H7 (cell line): ENCODE measurements around the gene TMUB1. TPM values are rescaled to one million over a fixed set of nuclear protein-coding genes. Genes with fewer than 3 reads are reported as not detected.
A peak's percentile ranks its signal among the peaks of the same experiment; 100 is the strongest.

Experiments used
- DNase-seq: peaks from one replicate; pipeline ENCODE4 v3.0.0; 2012
- H3K27me3 ChIP-seq: 2 replicates; pipeline ENCODE4 v1.6.0; 2011; ENCODE audit warnings: mild to moderate bottlenecking, low read length; ENCODE audit not compliant: control insufficient read depth, insufficient read depth
- H3K36me3 ChIP-seq: replicated peaks from 2 replicates; pipeline ENCODE4 v1.5.1; 2011; ENCODE audit warnings: low read length; ENCODE audit not compliant: control insufficient read depth, insufficient read depth
- H3K4me3 ChIP-seq: 2 replicates; pipeline ENCODE4 v1.5.1; 2011; ENCODE audit warnings: low read depth, mild to moderate bottlenecking, control low read depth, low read length, moderate library complexity; ENCODE audit not compliant: insufficient read depth
- total RNA-seq: library from RNA; depleted of rRNA; stranded (reverse); fragments of >200 nt; shearing (Covaris generic); gene quantifications from 2 replicates; pipeline ENCODE4 v1.2.3, GENCODE V29; 2014

Gene TMUB1
- total RNA-seq, 1 experiment from 2014 or later = 73.4 TPM

DNA sequence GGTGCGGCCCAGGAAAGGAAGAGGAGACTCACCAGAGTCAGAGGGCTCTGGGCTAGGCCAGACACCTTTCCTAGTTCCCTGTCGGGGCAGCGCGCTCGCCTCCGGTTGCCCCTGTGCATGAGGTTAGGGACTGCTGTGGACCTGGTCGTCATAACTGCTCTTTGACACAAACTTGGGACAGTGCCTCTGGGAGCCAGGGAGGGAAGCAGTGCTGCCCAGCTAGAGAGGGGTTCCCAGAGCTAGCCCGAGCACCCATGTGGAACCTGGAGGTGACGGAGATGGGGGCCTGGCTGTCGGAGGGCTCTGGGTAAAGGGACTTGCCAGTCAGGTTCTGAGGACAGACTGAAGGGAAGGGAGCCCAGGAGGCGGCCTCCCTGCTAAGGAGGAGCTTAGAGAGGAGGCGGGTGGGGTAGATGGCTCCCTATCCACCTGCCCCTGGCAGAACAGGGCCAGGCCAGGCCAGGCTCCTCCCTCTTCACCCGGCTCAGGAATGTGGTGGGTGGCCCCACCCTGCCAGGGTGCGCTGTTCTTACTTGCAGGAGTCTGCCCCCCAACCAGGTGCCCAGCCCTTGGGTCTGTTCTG lies 32.6 kb upstream of the TMUB1 start:
- DNase-seq = peak; percentile 78
- H3K36me3 ChIP-seq = peaks cover 11% of the 10 kb centered on the region
- peak overlapping the region; percentile 16; the same call in 1 of the 2 replicates for H3K4me3 ChIP-seq
- H3K27me3 ChIP-seq = peaks cover 3% of the 10 kb centered on the region; the same call in 1 of the 2 replicates

DNA sequence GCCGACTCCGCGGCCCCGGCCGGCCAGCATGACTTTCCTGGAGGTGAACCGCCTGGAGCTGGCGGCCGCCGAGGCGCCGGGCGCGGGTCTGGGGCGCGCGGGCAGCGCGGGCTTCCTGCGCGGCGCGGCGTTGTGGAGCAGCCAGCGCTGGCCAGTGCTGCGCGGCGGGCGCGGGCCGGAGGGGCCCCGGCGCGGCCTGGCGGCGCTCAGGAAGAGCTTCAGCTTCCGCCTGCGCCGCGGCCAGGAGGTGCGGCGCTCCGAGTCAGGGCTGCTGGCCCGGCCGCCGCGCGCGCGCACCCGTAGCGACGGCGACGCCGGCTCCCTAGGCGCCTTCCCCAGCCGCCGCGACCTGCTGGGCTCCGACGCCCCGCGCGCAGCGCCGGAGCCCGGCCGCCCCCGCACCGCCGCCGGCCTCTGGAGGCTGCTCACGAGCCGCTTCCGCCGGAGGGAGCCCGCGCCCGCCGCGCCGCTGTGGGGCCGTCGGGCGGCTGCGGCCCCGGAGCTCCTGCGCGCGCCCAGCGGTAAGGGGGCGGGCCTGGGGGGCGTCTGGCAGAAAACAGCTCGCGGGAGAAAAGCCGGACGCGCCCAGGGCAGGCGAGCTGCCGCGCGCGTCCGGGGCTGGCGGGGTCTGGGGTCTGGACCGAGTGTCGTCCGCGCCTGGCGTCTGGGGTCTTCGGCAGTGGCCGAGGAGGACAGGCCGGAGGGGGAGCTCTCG lies 32.0 kb upstream of the TMUB1 start:
- Histone ChIP-seq H3K36me3 (peaks cover 8% of the 10 kb centered on the region), H3K4me3 (peak overlapping the region; percentile 22; the same call in 1 of the 2 replicates), H3K27me3 (peaks cover 3% of the 10 kb centered on the region; the same call in 1 of the 2 replicates)
- peak; percentile 91 for DNase-seq

DNA sequence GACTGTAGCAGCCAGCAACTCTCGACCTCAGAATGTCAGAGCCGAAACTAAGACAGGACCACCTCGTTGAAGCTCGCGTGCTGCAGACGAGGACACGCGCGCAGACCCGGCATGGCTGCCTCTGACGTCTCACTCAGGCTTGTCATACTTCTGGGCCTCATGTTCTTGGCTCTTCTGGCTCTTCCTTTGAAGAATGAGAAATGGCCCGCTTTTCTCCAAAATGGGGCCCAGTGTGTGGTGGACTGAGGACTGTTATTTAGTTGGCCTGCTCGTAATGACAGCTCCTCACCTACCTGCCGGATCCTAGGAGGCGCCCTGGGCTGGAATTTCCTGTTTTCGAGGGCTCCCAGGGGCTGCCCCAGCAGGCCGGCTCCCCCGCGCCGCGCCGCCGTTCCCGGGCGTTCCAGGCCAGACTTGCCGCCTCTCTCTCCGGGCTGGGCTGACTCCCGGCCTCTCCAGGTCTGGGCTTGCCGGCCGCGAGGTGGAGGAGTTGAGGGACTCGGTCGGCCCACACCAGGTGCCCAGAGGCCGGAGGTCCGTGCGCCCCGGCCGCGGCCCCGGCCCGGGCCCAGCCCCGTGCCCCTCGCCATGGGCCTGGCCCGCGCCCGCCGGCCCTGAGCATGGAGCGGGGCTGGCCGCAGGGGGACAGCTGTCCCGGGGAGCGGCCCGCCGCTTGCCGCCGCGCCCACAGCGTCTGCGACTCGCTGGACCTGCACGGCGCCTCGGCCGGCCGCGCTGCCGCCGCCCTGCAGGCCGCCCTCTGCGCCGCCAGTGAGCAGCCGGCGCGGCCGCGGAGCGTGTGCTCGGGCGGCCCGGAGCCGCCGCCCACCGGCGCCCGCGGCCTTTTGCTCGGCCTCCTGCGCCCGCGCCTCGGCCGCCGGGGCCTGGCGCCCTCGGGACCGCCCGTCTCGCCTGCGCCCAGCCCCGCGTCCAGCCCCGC lies 31.1 kb upstream of the TMUB1 start:
- Histone ChIP-seq H3K36me3 (peaks cover 7% of the 10 kb centered on the region), H3K27me3 (peaks cover 3% of the 10 kb centered on the region; the same call in 1 of the 2 replicates), H3K4me3 (peak overlapping the region; percentile 22)
- DNase-seq = peak; percentile 94

DNA sequence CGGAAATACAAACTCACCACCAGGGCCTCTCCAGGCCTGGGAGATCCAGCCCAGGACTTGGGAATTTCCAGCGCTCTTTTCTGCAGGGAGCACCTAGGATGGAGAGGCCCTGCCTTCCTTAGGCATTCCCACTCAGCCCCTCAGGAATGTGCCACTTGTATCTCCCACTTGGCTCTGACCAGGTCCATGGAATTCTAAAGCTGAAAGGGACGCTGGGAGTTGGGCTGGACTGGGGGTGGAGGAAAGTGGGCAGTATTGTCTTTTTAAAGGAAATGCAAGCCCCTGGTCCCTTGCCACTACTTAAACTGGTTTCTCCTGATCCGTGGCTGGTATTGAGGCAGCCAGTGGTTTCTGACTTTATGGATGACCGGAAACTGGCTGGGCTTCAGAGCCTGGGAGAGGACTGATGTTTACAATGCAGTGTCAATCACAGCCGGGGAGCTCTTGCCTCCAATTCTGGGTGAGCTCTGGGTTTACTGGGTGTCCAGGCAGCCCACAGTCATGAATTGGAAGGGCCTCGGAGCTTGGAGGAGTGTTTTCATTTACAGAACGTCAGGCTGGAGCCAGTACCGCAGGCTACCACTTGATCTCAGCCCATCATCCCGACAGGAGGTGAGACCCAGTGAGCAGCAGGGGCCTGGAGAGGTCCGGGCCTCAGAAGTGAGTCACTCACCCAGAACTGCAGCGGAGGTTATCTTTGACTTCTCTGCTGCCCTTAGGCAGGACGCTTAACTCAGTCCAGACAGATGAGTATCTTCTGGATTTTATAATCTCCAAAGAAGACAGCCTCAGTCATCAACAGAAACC lies 30.3 kb upstream of the TMUB1 start:
- no peaks in the 10 kb centered on the region; the same call in none of the 2 replicates for H3K36me3 ChIP-seq
- H3K27me3 ChIP-seq = peaks cover 3% of the 10 kb centered on the region; the same call in 1 of the 2 replicates
- no peak overlapping the region for H3K4me3 ChIP-seq
- peak; percentile 82 for DNase-seq

DNA sequence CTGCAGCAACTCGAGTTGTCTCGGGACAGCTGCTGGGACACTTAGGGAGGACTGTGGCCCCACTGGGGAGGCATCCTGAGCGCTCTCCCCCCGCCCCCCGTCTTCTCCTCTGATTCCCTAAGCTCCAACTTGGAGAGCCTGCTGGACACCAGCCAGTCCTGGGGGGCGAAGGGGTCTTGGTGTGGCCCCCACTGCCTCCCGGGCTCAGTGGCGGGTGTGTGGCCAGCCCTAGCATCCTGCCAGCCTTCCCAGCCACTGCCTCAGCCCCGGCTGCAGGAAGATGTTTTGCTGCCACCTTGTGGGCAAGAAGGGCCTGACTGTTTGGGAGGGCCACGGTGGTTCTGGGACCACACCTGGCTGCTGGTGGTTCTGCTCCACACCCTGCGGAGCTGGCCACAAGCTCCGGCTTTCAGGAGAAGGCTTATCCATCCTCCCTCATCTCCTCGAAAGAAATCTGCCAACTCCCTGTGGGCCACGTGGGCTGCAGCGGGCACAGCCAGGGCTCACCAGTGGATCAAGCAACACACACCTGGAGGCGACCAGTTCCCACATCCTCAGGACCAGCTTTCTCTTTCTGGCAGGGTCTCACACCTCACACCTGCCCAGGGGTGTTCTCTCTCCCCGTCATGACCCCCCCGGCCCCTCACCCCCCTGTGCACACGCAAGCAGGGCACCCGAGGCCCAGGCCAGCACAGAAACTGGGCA lies 27.8 kb upstream of the TMUB1 start:
- H3K4me3 ChIP-seq = no peak overlapping the region
- peaks cover 3% of the 10 kb centered on the region; the same call in 1 of the 2 replicates for H3K27me3 ChIP-seq
- DNase-seq = peak; percentile 98
- H3K36me3 ChIP-seq = no peaks in the 10 kb centered on the region

DNA sequence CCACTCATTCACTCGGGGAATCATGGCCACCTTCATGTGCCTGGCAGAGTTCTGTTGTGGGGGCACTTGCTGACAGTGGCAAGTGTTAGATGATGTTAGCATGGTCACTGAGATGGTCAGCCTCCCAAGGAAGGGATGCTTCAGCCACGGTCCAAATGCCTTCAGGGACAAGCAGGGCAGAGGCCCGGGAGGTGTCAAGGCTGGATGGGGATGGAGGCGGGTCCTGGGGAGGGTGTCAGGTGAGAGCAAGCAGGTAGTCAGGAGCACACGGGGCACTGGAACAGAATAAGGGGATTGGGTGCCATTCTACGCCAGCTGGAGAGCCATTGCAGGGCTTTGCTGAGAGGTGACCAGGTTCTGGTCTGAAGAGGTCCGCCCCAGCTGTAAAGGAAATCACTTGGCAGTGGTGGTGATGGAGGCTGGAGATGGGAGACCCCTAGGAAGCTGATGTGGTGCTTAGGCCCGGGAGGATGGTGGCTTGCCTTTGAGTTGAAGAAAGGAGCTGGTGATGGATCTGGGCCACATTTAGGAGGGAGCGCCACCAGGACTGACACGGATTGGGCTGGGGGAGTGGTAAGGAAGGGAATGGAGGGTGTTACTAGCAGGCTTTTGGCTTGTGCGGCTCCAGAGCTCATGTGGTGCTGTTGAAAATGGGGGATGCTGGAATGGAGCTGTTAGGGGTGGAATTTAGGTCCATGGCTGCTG lies 27.1 kb upstream of the TMUB1 start:
- no peaks in the 10 kb centered on the region for H3K27me3 ChIP-seq
- no peak for DNase-seq

DNA sequence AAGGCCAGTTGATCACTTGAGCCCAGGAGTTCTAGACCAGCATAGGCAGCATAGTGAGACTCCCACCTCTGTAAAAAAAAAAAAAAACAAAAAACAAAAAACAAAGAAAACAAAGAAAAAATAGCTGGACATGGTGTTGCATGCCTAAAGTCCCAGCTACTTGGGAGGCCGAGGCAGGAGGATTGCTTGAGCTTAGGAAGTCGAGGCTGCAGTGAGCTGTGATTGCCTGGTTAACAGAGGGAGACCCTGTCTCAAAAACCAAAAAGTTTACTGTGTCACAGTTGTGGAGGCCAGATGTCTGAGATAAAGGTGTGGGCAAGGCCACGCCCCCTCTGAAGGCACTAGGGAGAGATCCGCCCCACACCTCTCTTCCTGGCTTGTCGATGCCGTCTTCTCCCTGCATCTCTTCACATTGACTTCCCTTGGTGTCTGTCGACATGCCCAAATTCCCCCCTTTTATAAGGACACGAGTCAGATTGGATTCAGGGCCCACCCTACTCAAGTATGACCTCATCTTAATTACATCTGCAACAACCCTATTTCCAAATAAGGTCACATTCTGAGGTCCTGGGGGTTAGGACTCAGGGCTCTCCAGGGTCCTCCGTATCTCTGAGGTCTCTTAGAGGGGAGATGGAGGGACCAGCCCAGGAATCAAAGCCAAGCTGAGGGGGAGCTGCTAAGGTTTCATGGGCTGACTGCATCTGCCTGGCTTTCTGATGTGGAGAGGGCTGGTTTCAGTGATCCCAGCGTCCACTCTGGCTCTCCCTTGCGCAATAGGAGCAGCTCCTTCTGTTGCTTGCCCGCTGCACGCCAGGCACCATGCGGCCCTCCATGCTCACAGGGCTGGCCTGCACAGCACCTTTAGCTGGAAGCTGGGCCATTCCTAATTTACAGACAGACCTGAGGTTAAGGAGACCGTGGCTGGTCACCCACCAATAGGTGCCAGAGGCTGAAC lies 26.1 kb upstream of the TMUB1 start:
- Histone ChIP-seq H3K36me3 (no peaks in the 10 kb centered on the region), H3K27me3 (no peaks in the 10 kb centered on the region), H3K4me3 (no peak overlapping the region)
- peak; percentile 89 for DNase-seq

More for the DNA sequence above, 27.1 kb upstream of the TMUB1 start:
- no peak overlapping the region for H3K4me3 ChIP-seq
- no peaks in the 10 kb centered on the region for H3K36me3 ChIP-seq

DNA sequence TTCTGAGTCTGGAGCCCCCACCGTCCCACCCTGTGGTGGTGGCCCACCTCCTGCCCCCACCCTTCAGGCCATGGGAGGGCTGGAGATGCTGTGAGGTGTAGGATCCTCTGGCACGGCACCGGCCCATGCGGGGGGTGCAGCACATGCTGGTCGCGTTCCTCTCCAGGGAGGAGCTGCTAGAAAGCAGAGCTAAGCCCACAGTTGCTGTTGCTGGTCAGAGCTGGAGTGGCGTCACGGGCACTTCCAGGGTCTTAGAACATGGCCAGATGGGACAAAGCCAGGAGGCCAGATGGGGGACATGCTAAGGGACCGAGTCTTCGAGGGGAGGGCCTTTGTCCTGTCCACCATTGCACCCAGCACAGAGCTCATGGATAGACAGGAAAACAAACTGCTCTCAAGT lies 24.6 kb upstream of the TMUB1 start:
- H3K4me3 ChIP-seq = no peak overlapping the region

DNA sequence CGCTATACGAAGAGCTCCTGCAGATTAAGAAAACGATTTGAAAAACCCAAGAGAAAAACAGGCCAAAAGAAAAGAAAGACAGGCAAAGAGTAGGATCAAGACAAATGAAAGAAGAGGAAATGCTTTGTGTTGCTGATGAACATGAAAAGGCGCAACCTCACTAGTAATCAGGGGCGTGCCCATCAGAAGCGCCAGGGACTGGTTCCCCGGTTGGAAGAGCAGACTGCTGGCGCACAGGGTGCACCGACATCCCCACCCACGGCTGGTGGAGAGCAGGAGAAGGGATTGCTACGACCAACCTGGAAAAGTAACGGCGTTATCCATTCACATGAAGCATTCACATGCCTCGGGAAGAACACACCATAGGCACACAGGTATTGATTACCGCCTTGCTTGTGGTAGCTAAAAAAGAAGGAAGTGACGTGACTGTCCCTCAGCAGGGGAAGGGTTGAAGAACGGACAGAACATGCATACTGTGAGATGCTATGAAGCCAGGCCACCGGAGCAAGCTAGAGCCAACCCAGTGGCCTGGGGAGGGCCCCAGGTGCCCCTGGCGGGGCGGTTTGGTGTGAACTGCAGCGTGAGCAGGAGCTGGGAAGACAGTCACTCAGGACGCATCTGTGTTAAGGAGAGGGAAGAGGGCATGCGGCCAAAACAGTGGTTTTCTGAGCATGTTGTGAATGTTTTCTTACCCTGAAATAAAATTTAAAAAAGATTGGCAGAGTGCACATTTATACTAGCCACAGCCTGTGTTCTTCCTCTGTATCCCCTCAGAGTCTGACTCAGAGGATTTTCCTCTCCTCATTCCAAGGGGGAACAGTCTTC lies 21.3 kb upstream of the TMUB1 start:
- peak; percentile 89 for DNase-seq
- H3K27me3 ChIP-seq = no peaks in the 10 kb centered on the region
- no peaks in the 10 kb centered on the region for H3K36me3 ChIP-seq
- no peak overlapping the region for H3K4me3 ChIP-seq

More for the DNA sequence above, 24.6 kb upstream of the TMUB1 start:
- DNase-seq = peak; percentile 56
- H3K36me3 ChIP-seq = no peaks in the 10 kb centered on the region
- H3K27me3 ChIP-seq = no peaks in the 10 kb centered on the region

DNA sequence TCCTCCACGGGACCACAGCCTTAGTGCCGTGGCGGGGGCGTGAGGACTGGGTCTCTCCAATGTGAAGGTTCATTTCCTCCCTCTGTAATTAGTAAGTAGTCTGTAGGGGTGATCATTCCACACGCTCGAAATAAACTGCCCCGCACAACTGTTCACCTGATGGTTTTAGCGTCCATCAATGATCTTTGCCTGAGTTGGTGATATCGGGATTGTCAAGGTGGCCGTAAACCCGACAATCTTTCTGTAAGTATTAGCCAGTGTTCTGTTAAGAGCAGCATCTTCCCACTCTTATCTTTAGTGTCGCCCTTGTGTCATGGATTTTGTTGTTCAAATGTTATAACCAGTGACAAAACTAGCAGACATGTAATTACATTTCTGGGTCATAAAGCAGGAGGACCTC lies 20.7 kb upstream of the TMUB1 start:
- H3K36me3 ChIP-seq = no peaks in the 10 kb centered on the region
- H3K4me3 ChIP-seq = no peak overlapping the region
- peak; percentile 55 for DNase-seq
- H3K27me3 ChIP-seq = no peaks in the 10 kb centered on the region

DNA sequence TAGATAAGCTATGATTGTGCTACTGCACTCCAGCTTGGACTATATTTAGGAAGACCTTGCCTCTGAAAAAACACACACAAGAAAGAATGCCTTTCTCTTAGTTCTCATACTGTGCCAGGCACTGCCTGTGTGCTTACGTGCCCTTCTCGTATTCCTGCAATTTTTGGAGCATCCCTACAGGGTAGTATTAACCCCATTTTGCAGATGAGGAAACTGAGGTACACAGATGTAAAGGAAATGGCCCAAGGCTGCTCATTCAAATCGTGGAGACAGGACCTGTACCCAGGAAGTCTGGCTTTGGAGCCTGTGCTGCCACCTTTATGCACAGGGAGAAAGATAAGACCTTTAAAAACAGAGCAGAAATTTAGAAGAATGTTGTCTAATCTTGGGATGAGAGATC lies 19.7 kb upstream of the TMUB1 start:
- no peaks in the 10 kb centered on the region for H3K36me3 ChIP-seq
- no peak overlapping the region for H3K4me3 ChIP-seq
- no peaks in the 10 kb centered on the region for H3K27me3 ChIP-seq
- DNase-seq = no peak
